Esophagus muscularis mucosa (tissue), 4 donors: ENCODE data around the gene MAST4.

Experiments
- CTCF ChIP-seq, 3 experiments: fragments of 200-600 bp in 2 of 3; fragments of 450-650 bp in 1 of 3; sonication (generic) in 2 of 3; IDR thresholded peaks; one replicate each; pipeline ENCODE4 v1.5.1; 2017 to 2019; ENCODE audit warnings: antibody characterized with exemption in 3 of 3, mild to moderate bottlenecking in 2 of 3, moderate library complexity in 1 of 3
- EP300 ChIP-seq: sonication (generic); formaldehyde crosslinking; IDR thresholded peaks from one replicate; pipeline ENCODE4 v1.6.1; 2017; ENCODE audit warnings: antibody characterized with exemption
- POLR2A ChIP-seq: fragments of 450-650 bp; IDR thresholded peaks from one replicate; pipeline ENCODE4 v1.6.1; 2017; ENCODE audit warnings: antibody characterized with exemption, moderate library complexity, mild to moderate bottlenecking, low read depth

GRCh38 chr5:67153292-67153691 lies 557.1 kb downstream of the MAST4 start:
- TF ChIP-seq POLR2A, result no peak
- no peak for TF ChIP-seq CTCF (IDR thresholded peaks at IDR 0.05)
- no peak for TF ChIP-seq EP300
